IPS-18c (cell line): ENCODE data around the gene SLC22A17.
A peak's percentile ranks its signal among the peaks of the same experiment; 100 is the strongest.
"Not testable (repeated sequence)": the region's sequence is repeated elsewhere in the genome, so short reads cannot be mapped to it uniquely, and the experiment has no call there.

ENCODE experiments used
- H3K4me3 ChIP-seq: 2 replicates; pipeline ENCODE4 v1.7.0; 2013; ENCODE audit warnings: low read depth, mild to moderate bottlenecking, low read length, moderate library complexity; ENCODE audit not compliant: insufficient read depth
- H3K9me3 ChIP-seq: one replicate; pipeline ENCODE4 v1.6.1; 2013; ENCODE audit warnings: mild to moderate bottlenecking, low read length, moderate library complexity; ENCODE audit not compliant: control insufficient read depth, insufficient read depth

Gene SLC22A17

DNA sequence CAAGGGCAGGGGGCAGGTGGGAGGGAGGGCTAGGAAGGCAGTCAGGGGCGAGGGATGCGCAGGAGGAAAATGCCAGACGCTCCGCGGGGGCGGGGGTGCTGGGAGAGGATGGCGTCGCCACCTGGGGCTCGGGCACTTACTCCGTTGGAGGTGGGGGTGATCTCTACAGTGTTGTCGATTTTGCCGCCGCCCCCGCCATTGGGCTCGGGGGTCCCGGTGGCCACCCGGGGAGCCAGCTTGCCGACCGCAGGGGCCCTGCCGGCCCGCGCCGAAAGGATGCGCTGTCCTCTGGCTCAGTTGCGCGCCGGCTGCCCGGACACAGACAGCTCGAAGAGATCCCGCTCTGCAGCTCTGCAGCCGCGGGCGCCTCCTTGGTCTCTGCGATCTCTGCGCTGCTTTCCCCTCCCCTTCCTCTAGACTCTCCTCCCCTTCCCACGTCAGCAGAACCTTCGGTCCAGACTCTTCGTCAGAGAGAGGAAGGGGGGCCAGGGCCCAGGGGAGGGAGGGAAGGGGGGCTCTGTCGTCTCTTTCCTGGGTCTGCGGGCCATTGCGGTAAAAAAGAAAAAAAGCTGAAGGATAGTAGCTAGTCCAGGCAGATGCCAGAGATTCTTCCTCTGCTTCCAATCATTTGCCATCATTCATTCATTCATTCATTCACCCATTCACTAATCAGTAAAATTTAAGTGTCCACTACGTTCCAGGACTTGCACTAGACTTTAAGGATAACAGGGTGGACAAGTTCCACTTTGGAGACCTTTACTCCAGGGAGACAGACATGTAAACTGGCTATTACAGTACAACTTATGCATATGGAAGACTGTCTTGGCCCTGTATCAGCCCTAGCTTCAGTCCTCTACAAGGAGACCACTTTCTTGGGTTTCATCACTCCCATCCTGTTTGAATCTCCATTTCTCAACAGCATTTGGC, at the start of gene SLC22A17:
TSS of gene SLC22A17 (minus strand) at position 382 of the 927 bp plus-strand sequence.
- Histone ChIP-seq H3K9me3 (no peaks in the 10 kb centered on the region), H3K4me3 (peak within 1 kb of the TSS; percentile 85)

DNA sequence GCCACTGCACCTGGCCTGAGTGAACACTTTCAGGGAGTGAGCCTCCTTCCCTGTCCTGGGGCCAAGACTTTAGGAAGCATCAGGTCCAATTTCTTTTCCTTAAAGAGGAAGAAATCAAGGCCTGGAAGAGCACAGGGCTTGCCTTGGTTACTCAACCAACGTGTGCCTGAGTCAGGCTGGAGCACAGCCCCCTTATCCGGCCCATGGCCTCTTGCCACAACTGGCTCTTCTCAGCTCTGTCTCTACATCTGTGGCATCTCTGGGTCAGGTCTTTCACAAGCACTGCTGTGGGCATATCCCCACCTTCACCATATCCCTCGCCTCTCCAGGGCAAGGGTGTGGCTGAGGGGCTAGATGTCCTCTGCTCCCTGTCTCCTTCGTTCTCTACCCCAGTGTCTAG, 48.6 kb upstream of the SLC22A17 start:
- no peak overlapping the region for H3K4me3 ChIP-seq
- H3K9me3 ChIP-seq: no peaks in the 10 kb centered on the region

DNA sequence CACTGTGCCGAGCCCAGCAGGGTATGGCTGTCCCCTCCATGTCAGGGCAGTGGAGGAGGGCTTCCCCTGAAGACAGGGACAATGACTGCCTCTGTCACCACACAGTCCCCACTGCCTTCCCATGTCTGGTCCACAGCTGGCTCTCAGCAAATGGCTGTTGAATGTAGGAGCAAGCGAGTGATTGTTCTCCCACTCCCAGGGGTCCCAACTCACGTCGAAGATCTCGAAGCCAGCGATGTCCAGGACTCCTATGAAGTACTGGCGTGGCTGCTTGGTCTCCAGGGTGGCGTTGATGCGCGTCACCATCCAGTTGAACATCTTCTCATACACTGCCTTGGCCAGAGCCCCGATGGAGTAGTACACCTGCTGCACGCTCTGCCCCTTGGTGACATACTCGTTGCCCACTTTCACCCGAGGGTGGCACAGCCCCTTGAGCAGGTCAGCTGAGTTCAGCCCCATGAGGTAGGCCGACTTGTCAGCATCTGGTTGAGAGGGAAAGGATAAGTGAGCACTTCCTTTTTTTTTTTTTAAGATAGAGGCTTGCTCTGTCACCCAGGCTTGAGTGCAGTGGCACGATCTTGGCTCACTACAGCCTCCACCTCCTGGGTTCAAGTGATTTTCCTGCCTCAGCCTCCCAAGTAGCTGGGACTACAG, 47.9 kb upstream of the SLC22A17 start:
- H3K9me3 ChIP-seq, H3K4me3 ChIP-seq: not testable (repeated sequence)

DNA sequence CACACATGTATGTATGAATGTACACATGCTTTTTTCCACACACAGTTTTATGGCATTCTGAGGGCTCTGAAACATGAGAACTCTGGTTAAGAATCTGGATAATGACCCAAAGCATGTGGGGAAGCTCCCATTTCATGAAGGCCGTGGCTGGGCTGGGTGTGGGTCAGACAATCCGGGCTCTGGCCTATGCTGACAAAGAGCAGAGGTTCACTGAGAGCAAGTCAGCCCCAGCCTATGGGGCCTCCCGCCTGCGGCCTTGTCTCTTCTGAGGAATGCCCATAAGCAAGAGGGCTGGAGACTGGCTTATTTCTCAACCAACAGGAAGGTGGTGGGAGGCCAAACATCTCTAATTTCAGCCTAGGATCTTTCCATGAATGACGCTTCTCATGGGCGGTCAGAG, 46.9 kb upstream of the SLC22A17 start:
- Histone ChIP-seq H3K9me3 (no peaks in the 10 kb centered on the region), H3K4me3 (no peak overlapping the region)

DNA sequence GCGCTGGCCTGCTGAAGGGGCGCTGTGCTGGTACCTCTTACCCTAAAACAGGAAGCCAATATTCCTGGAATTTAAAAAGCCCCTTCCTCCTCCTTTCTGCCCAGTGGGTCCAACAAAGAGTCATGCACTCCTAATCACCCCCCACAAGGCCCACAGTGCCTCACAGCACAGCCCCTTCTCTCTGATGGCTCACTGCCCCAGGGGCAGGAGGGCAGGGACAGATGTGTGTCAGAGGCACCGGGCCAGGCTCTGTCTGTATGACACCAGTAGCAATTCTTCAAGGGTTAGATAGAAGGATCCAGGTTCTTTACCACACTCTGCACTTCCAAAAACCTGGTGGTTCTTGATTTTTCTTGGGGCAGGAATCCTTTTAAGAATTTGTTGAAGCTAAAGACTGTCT, 46.4 kb upstream of the SLC22A17 start:
- no peaks in the 10 kb centered on the region for H3K9me3 ChIP-seq
- H3K4me3 ChIP-seq: no peak overlapping the region

DNA sequence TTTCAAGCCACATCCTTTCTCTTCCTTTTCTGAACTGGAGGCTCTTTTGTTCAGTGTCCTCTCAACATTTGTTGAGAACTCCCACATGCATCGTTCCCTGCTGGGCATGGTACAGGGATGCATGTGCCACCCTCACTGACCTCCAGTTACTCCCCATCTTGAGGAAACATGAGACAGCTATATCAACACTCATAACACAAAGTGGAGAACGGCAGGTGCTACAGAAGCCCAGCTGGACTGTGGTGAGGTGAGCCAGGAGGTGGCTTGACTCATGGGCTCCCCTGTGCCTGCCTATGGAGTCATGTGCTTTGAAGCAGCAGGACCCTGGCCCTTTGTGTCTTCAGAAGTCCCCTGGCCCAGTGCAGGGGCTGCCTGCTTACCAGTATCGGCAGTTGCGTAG, 45.7 kb upstream of the SLC22A17 start:
- Histone ChIP-seq H3K4me3 (no peak overlapping the region), H3K9me3 (no peaks in the 10 kb centered on the region)

DNA sequence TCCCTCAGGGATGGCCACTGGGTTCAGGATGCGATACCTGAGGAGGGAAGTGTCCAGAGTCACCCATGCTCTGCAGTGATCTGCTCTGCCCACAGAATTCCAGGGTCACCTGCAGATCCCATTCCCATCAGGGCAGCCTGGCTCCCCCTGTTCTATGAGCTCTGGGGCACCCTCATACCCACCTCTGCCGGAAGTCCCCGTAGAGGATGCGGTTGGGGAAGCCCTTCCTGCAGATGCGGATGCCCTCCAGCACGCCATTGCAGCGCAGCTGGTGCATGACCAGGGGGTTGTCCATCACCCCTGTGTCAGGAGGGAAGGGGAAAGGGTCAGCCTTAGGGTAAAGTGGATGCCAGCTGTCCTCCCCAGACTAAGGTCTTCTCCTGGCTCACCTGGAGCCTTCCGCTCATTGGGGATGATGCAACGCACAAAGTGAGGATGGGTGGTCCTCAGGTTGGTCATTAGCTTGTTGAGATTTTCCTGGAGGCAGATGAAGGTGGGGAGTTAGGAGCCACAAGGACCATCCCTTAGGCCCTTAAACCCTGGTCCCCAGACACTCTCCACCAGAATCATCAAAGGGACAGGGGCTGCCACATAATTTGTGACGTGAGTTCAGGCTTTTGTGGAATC, 44.2 kb upstream of the SLC22A17 start:
- H3K9me3 ChIP-seq: no peaks in the 10 kb centered on the region
- H3K4me3 ChIP-seq: no peak overlapping the region

DNA sequence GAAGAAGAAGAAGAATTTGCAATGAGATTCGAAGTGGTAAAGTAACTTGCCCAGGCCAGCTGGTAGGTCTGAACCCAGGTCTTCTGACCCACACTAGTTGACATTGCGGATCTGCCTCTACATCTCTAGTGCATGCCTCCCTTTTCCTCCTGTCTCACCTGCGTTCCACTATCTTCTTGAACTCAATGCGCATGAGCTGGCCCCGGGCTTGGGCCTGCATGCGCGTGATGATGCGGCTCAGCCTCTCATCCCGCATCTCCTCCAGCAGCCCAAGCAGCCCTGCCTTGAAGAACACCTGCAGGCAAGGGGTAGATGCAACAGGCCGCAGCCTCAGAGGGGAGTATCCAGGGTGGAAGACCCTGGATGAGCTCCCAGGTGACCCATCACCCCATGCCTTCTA, 43.4 kb upstream of the SLC22A17 start:
- Histone ChIP-seq H3K9me3 (no peaks in the 10 kb centered on the region), H3K4me3 (no peak overlapping the region)

DNA sequence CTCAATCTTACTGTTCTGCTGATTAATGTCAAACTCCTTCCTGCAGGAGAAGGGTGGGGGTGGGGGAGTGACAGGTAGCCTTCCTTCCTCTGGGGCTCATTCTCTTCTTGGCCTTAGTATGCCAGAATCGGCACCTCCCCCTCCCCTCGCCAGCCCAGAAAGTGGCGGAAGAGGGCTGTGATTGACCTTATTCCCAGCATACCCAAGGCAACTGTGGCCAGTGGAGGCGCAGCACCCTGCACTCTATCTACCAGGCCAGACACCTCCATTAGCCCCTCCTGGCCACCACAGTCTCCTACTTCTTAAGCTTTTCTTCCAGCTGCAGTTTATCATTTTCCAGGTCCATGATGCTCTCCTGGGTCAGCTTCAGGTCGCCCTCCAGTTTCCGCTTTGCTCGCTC, 39.9 kb upstream of the SLC22A17 start:
- H3K4me3 ChIP-seq: no peak overlapping the region
- H3K9me3 ChIP-seq: no peaks in the 10 kb centered on the region

DNA sequence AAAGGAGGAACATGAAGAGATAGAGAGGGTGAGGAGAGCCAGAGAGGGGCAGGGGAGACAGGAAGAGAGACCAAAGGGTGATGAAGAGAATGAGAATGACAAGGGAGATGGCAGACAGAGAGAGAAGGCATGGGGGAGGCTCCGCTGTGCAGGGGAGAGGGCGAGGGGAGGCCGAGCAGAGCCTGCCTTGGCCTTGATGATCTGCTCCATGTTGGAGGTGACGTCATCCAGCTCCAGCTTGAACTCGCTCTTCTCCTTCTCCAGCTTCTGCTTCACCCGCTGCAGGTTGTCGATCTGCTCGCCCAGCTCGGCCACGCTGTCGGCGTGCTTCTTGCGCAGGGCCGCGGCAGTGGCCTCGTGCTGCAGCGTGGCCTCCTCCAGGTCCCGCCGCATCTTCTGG, 37.2 kb upstream of the SLC22A17 start:
- not testable (repeated sequence) for H3K9me3 ChIP-seq, H3K4me3 ChIP-seq

DNA sequence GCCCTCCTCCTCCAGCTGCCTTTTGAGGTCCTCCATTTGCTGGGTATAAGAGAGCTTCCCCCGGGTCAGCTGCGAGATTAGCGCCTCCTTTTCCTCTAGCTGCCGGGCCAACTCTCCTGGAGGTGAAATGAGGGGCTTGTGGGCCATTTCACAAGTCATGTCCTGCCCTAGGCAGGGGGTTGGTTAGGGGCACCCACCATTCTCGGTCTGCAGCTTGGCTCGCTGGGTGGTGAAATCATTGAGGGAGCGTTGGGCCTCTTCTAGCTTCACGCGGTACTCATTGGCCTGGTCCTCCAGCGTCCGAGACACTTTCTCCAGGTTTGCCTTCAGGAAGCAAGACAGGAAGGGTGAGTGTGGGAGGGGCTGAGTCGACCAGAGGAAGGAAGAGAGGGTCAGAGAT, 36.7 kb upstream of the SLC22A17 start:
- Histone ChIP-seq H3K4me3 (no peak overlapping the region), H3K9me3 (no peaks in the 10 kb centered on the region)

DNA sequence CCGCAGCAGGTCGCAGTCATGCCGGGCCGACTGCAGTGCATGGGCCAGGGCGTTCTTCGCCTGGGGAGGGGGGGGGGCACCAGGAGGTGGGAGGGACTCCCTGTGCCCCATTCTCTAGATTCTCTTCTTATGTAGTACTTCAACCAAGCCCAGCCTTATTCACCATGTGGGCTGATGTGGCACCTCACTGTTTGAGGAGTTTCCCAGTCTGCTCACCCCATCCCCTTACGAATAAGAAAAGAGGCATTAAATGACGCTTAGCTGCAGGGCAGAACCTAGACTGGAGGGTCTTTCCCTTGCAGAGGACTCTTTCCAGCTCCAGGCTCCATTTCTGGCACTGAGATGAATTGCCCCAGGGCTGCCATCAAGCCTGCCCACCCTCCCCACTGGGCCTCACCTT, 36.3 kb upstream of the SLC22A17 start:
- no peaks in the 10 kb centered on the region for H3K9me3 ChIP-seq
- no peak overlapping the region for H3K4me3 ChIP-seq

DNA sequence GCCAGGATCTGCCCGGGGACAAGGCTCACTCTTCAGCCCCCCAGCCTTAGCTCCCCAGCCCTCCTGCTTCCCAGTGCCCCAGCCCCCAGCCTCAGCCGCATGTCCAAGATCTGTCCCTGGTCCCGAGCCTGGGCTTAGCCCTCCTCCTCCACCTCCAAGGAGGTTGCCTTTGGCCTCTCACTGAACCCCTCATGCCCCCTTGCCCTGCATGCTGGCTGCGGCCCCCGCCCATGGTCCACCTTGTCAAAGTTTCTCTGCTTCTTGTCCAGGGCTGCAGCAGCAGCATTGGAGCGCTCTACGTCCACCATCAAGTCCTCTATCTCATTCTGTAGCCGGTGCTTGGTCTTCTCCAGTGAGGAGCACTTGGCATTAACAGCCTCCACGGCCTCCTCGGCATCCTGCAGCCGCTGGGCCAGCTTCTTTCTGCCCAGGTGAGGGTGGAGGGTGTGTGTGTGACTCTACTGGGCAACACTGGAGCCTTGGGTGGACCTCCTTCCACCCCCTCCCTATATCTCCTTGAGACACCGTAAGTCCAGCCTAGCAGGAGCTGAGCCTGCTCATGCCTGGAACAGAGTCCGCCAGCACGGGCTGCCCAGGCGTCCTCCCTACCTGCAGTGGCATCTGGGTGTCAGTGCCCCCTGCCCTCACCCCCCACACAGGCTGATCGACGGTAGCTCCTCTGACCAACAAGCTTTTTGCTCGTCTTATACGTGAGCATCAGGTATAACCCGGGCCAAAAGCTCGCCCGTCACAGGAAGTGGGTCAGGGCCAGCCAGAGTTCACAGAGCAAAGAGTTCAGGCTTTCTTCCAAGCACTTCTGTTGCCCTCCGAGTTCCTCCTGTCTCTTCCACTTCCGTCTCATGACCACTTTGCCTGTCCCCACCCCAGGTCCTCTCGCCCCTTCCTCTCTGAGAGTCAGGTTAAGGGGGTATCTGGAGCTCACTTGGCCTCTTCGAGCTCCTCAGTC, 35.5 kb upstream of the SLC22A17 start:
- no peak overlapping the region for H3K4me3 ChIP-seq
- no peaks in the 10 kb centered on the region for H3K9me3 ChIP-seq

DNA sequence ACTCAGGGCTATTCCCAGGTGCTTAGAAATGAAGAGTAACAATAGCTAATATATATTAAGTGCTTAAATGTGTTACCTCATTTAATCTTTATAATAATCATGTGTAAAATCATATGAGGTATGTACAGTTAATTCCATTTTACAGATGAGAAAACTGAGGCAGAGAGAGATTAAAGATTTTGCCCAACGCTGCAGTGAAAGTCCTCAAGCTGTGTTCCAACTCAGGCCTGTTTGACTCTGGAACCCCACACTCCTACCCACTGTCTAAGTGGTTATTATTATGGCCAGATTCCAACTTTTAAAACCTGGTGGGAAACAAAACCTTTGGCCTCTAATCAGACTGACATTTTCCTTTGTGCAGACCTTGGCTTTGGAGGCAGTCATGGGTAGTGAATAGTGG, 34.3 kb upstream of the SLC22A17 start:
- Histone ChIP-seq H3K4me3 (no peak overlapping the region), H3K9me3 (no peaks in the 10 kb centered on the region)

DNA sequence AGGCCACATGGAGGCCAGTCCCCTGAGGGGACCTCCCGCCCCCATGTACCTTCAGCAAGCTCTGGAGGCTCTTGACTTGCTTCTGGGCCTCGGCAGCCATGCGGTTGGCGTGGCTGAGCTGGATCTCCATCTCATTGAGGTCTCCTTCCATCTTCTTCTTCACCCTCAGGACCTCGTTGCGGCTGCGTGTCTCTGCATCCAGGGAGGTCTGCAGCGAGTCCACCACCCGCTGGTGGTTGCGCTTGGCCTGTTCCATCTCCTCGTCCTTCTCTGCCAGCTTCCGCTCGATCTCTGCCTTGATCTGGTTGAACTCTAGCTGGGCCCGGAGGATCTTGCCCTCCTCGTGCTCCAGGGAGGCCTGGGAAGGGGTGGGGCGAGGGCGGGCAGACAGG, 33.6 kb upstream of the SLC22A17 start:
- H3K9me3 ChIP-seq, H3K4me3 ChIP-seq: not testable (repeated sequence)

DNA sequence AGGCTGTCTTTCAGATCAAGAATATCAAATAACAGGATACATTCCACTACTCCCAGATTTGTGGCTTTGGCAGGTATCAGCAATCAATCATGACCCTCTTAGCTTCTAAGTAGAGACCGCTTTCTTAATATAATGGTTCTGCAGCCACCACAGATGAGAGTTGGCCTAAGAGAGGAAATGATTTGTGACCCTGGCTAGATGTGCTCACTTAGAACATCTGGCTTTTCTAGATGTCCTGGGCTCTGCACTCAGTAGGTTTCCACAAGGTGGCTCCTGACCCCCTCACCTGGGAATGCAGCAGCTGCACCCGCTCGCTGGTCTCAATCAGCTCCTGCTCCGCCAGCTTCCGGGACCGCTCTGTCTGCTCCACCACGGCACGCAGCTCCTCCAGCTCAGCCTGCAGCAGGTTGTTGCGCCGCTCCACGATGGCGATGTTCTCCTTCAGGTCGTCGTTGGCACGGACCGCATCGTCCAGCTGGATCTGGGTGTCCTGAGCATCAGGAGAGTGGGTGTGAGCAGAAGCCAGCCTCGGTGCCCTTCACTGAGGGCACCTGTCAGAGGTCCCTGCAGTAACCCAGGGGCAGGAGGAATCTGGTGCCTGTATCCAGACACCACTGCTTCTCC, 33.1 kb upstream of the SLC22A17 start:
- H3K9me3 ChIP-seq: no peaks in the 10 kb centered on the region
- H3K4me3 ChIP-seq: no peak overlapping the region

DNA sequence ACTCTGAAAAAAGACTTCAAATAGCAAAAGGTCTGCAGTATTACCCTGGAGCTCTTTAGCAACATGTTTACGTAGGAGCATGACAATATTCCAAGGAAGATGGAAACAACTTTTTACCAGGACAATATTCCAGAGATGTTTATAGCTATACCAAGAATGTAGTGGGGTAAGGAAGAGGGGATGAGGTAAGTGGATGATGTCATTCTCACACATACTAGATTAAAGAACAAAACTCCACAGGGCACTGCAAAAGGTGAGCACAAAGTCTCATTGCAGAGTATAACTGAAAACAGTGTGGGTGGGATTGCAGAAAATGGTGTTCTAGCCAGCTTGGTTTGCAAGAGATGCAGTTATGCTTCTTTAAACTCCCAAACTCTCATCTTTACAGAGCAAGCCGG, 32.6 kb upstream of the SLC22A17 start:
- no peak overlapping the region for H3K4me3 ChIP-seq
- H3K9me3 ChIP-seq: no peaks in the 10 kb centered on the region
